Liver (tissue), 9 donors: Measurements from ENCODE around the gene MEF2A. TPM values are rescaled to one million over a fixed set of nuclear protein-coding genes. Genes with fewer than 3 reads are reported as not detected.

Source experiments
- DNase-seq: peaks from one replicate; pipeline ENCODE4 v3.0.0-alpha.2; 2017; ENCODE audit warnings: low spot score
- H3K27ac ChIP-seq, 2 donors: one replicate each; pipeline ENCODE4 v1.7.0; 2013; ENCODE audit warnings: inconsistent platforms in 2 of 2, low read length in 2 of 2, control low read depth in 1 of 2, low read depth in 1 of 2, mild to moderate bottlenecking in 1 of 2
- H3K27me3 ChIP-seq, 4 donors: one replicate each; pipeline versions ENCODE4 v1.6.1 to v1.7.0; 2013; ENCODE audit warnings: low read length in 3 of 4, inconsistent platforms in 1 of 4, mild to moderate bottlenecking in 1 of 4, moderate library complexity in 1 of 4; ENCODE audit not compliant: control insufficient read depth in 4 of 4, insufficient read depth in 4 of 4
- H3K36me3 ChIP-seq, 4 donors: one replicate each; pipeline versions ENCODE4 v1.6.1 to v1.7.0; 2013; ENCODE audit warnings: low read length in 3 of 4, mild to moderate bottlenecking in 3 of 4, low read depth in 1 of 4, moderate library complexity in 1 of 4; ENCODE audit not compliant: control insufficient read depth in 4 of 4, insufficient read depth in 3 of 4
- H3K4me1 ChIP-seq, 4 donors: one replicate each; pipeline versions ENCODE4 v1.6.1 to v1.7.0; 2013; ENCODE audit warnings: low read length in 3 of 4, mild to moderate bottlenecking in 3 of 4, moderate library complexity in 1 of 4; ENCODE audit not compliant: control insufficient read depth in 4 of 4, insufficient read depth in 4 of 4
- H3K4me3 ChIP-seq, 3 donors: one replicate each; pipeline versions ENCODE4 v1.6.1 to v1.7.0; 2013; ENCODE audit warnings: low read length in 3 of 3, control low read depth in 1 of 3, low read depth in 1 of 3, mild to moderate bottlenecking in 1 of 3
- H3K9ac ChIP-seq, 2 donors: one replicate each; pipeline ENCODE4 v1.7.0; 2013; ENCODE audit warnings: low read length in 2 of 2, mild to moderate bottlenecking in 2 of 2, moderate library complexity in 2 of 2, control low read depth in 1 of 2, low read depth in 1 of 2
- H3K9me3 ChIP-seq, 4 donors: one replicate each; pipeline versions ENCODE4 v1.6.1 to v1.7.0; 2013; ENCODE audit warnings: low read length in 3 of 4; ENCODE audit not compliant: control insufficient read depth in 4 of 4
- CTCF ChIP-seq: fragments of 150-350 bp; IDR thresholded peaks from 2 replicates; pipeline ENCODE4 v1.5.1; 2017; ENCODE audit warnings: improper control_type of control experiment, low read depth, low read length; ENCODE audit not compliant: missing input control
- EGR1 ChIP-seq, 2 donors: IDR thresholded peaks; 2 replicates each; pipeline ENCODE4 v1.6.1; 2016 to 2018; ENCODE audit warnings: antibody characterized with exemption in 2 of 2, low read depth in 2 of 2
- FOXA1 ChIP-seq: IDR thresholded peaks from 2 replicates; pipeline ENCODE4 v1.6.1; 2016; ENCODE audit warnings: antibody characterized with exemption
- FOXA2 ChIP-seq: IDR thresholded peaks from 2 replicates; pipeline ENCODE4 v1.6.1; 2016; ENCODE audit warnings: antibody characterized with exemption
- GABPA ChIP-seq, 2 donors: IDR thresholded peaks in 1 of 2; conservative IDR thresholded peaks in 1 of 2; 2 replicates each; pipeline ENCODE4 v1.6.1; 2016; ENCODE audit warnings: antibody characterized with exemption in 2 of 2, mild to moderate bottlenecking in 1 of 2, moderate library complexity in 1 of 2
- HNF4A ChIP-seq, 2 donors: conservative IDR thresholded peaks; 2 replicates each; pipeline ENCODE4 v1.6.1; 2016; ENCODE audit warnings: antibody characterized with exemption in 2 of 2, mild to moderate bottlenecking in 2 of 2
- HNF4G ChIP-seq: IDR thresholded peaks from 2 replicates; pipeline ENCODE4 v1.6.1; 2016; ENCODE audit warnings: antibody characterized with exemption
- JUND ChIP-seq, 2 donors: IDR thresholded peaks; 2 replicates each; pipeline ENCODE4 v1.6.1; 2016; ENCODE audit warnings: antibody characterized with exemption in 2 of 2
- NR2F2 ChIP-seq: IDR thresholded peaks from 2 replicates; pipeline ENCODE4 v1.6.1; 2016; ENCODE audit warnings: antibody characterized with exemption
- RAD21 ChIP-seq, 2 donors: IDR thresholded peaks; 2 replicates each; pipeline ENCODE4 v1.6.1; 2016; ENCODE audit warnings: antibody characterized with exemption in 2 of 2, mild to moderate bottlenecking in 2 of 2
- REST ChIP-seq: IDR thresholded peaks from 2 replicates; pipeline ENCODE4 v1.6.1; 2016; ENCODE audit warnings: antibody characterized with exemption, mild to moderate bottlenecking
- RXRA ChIP-seq, 2 donors: IDR thresholded peaks; 2 replicates each; pipeline ENCODE4 v1.6.1; 2017 to 2018; ENCODE audit warnings: antibody characterized with exemption in 2 of 2, mild to moderate bottlenecking in 1 of 2
- SP1 ChIP-seq: IDR thresholded peaks from 2 replicates; pipeline ENCODE4 v1.6.1; 2018; ENCODE audit warnings: antibody characterized with exemption, mild to moderate bottlenecking
- YY1 ChIP-seq: IDR thresholded peaks from 2 replicates; pipeline ENCODE4 v1.6.1; 2016; ENCODE audit warnings: antibody characterized with exemption, mild to moderate bottlenecking
- ZBTB33 ChIP-seq: IDR thresholded peaks from 2 replicates; pipeline ENCODE4 v1.6.1; 2016; ENCODE audit warnings: antibody characterized with exemption
- WGBS: extraction: QIAGEN DNeasy Blood & Tissue Kit; methylation state at CpG from one replicate; pipeline ENCODE4 v1.1.7; 2013; 5-methylcytosine and 5-hydroxymethylcytosine counted together
- polyA plus RNA-seq, 2 donors: library from polyadenylated mRNA; stranded (reverse) in 1 of 2; unstranded in 1 of 2; fragments of 200-250 nt in 1 of 2; fragments of >200 nt in 1 of 2; fragmentation: Nextera tagmentation in 1 of 2; extraction: Ambion mirVana in 1 of 2; gene quantifications; one replicate each; pipeline versions ENCODE4 v1.2.1 to v1.2.3, GENCODE V29; 2013 to 2015
- total RNA-seq, 2 donors: library from RNA; depleted of rRNA; stranded (reverse); fragments of >200 nt; gene quantifications; one replicate each; pipeline ENCODE4 v1.2.3, GENCODE V29; 2014
- TF ChIP-seq, protein P1 (sequence below): IDR thresholded peaks from 2 replicates; pipeline ENCODE4 v1.6.1; 2016; ENCODE audit warnings: antibody characterized with exemption
- TF ChIP-seq, protein P2 (sequence below): IDR thresholded peaks from 2 replicates; pipeline ENCODE4 v1.6.1; 2016; ENCODE audit warnings: antibody characterized with exemption
- donor health status: healthy.
- donor health status: healthy.
- donor health status: healthy.
- donor health status: healthy.
- donor health status: healthy.

Gene MEF2A
- total and polyA plus RNA-seq, 4 donors, result 8.5 to 45.9 (median 18.2) TPM

GRCh38 chr15:99616129-99616528 lies 50.3 kb downstream of the MEF2A start:
- no peaks in the 10 kb centered on the region for H3K36me3 ChIP-seq
- H3K4me3 ChIP-seq, result no peak overlapping the region
- no peak overlapping the region for H3K27ac ChIP-seq
- H3K4me1 ChIP-seq, result peaks cover 15 to 62% (median 53%) of the 10 kb centered on the region in 4 donors
- TF ChIP-seq, protein P1, sequence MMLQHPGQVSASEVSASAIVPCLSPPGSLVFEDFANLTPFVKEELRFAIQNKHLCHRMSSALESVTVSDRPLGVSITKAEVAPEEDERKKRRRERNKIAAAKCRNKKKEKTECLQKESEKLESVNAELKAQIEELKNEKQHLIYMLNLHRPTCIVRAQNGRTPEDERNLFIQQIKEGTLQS, result no peak
- no peak for TF ChIP-seq YY1
- TF ChIP-seq, protein P2, sequence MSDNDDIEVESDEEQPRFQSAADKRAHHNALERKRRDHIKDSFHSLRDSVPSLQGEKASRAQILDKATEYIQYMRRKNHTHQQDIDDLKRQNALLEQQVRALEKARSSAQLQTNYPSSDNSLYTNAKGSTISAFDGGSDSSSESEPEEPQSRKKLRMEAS, result no peak
- no peak for TF ChIP-seq ZBTB33
- no peak for TF ChIP-seq REST
- TF ChIP-seq CTCF, result no peak
- no peak for TF ChIP-seq HNF4A (conservative IDR thresholded peaks at IDR 0.05)
- DNase-seq, result no peak
- H3K9ac ChIP-seq, result no peak overlapping the region
- 98% methylated on average over 2 of the region's 2 CpGs for WGBS
- H3K9me3 ChIP-seq, result no peaks in the 10 kb centered on the region
- H3K27me3 ChIP-seq, result no peaks in the 10 kb centered on the region

GRCh38 chr15:99616773-99617342 lies 51.1 kb downstream of the MEF2A start:
- 73% methylated on average over 3 of the region's 3 CpGs for WGBS
- Histone ChIP-seq H3K4me3 (no peak overlapping the region), H3K27ac (peak overlapping the region; percentile 31 to 62), H3K27me3 (no peaks in the 10 kb centered on the region), H3K36me3 (no peaks in the 10 kb centered on the region), H3K9ac (no peak overlapping the region), H3K9me3 (no peaks in the 10 kb centered on the region), H3K4me1 (peaks cover 15 to 66% (median 54%) of the 10 kb centered on the region in 4 donors)
- DNase-seq, result no peak
- TF ChIP-seq, protein P2, result no peak
- no peak for TF ChIP-seq HNF4G
- no peak for TF ChIP-seq RAD21 (IDR thresholded peaks at IDR 0.05)
- no peak for TF ChIP-seq RXRA (IDR thresholded peaks at IDR 0.05)
- TF ChIP-seq JUND (IDR thresholded peaks at IDR 0.05), result no peak
- no peak for TF ChIP-seq HNF4A (conservative IDR thresholded peaks at IDR 0.05)
- no peak for TF ChIP-seq EGR1 (IDR thresholded peaks at IDR 0.05; ENCODE audit: low read depth in 2 of 2)
- no peak for TF ChIP-seq FOXA1
- TF ChIP-seq, protein P1, result no peak
- TF ChIP-seq NR2F2, result no peak
- no peak for TF ChIP-seq REST
- no peak for TF ChIP-seq ZBTB33
- no peak for TF ChIP-seq GABPA (IDR thresholded peaks at IDR 0.05 in 1 of 2, conservative IDR thresholded peaks at IDR 0.05 in 1 of 2)
- no peak for TF ChIP-seq SP1
- no peak for TF ChIP-seq FOXA2
- TF ChIP-seq YY1, result no peak
